HUES48 (cell line): Measurements from ENCODE around the gene RANBP17.
"Not testable (repeated sequence)": the region's sequence is repeated elsewhere in the genome, so short reads cannot be mapped to it uniquely, and the experiment has no call there.

Source experiments
- H3K27ac ChIP-seq: one replicate; pipeline ENCODE4 v1.7.0; 2013; ENCODE audit warnings: low read depth, low read length, inconsistent platforms
- H3K27me3 ChIP-seq: 2 replicates; pipeline ENCODE4 v1.6.1; 2013; ENCODE audit warnings: mild to moderate bottlenecking, low read length; ENCODE audit not compliant: control insufficient read depth, insufficient read depth
- H3K36me3 ChIP-seq: 2 replicates; pipeline ENCODE4 v1.6.1; 2013; ENCODE audit warnings: low read length; ENCODE audit not compliant: control insufficient read depth, insufficient read depth
- H3K4me1 ChIP-seq: 2 replicates; pipeline ENCODE4 v1.6.1; 2013; ENCODE audit warnings: mild to moderate bottlenecking, low read length; ENCODE audit not compliant: control insufficient read depth, insufficient read depth
- H3K4me3 ChIP-seq: 2 replicates; pipeline ENCODE4 v1.5.1; 2013; ENCODE audit warnings: mild to moderate bottlenecking, low read depth, low read length
- H3K9ac ChIP-seq: 2 replicates; pipeline ENCODE4 v1.6.1; 2013; ENCODE audit warnings: mild to moderate bottlenecking, low read depth, low read length, moderate library complexity
- H3K9me3 ChIP-seq: 2 replicates; pipeline ENCODE4 v1.6.1; 2013; ENCODE audit warnings: low read length; ENCODE audit not compliant: control insufficient read depth, insufficient read depth

Gene RANBP17

DNA sequence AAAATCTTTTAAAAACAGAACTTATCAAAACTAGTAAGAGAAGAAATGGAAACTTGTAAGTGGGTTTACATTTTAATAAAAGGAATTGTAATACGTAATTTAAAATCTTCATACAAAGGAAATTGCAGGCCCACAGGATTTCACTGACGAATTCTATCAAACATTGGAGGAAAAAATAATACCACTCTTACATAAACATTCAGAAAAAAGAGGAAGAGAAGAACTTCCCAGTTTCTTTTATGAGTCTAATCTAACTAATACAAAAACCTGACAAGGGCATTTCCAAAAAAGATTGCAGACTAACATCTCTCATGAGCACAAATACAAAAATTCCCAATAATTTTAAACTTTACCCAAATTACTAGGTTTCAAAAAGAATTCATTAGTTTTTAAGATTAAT is 149.0 kb downstream of the RANBP17 start:
- Histone ChIP-seq H3K4me1 (no peaks in the 10 kb centered on the region), H3K9ac (no peak overlapping the region), H3K36me3 (no peaks in the 10 kb centered on the region), H3K27me3 (no peaks in the 10 kb centered on the region), H3K4me3 (no peak overlapping the region), H3K27ac (no peak overlapping the region), H3K9me3 (no peaks in the 10 kb centered on the region)

DNA sequence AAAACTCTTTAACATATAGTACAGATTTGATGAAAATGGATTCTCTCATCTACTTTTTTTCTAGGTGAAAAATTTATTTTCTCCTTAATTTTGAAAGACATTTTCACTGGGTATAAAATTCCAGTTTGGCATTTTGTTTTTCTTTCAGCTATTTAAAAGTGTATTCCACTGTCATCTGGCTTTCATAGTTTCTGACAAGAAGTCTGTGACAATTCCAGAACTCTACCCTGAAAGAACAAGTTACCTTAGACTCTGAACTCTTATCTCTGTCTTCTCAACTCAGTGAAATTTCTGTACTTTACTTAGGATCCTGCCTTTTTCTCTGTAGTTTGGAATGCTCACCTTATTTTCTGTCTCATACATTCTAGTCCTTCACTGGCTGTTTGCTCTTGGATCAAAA is 161.7 kb downstream of the RANBP17 start:
- H3K27me3 ChIP-seq: no peaks in the 10 kb centered on the region
- H3K9me3 ChIP-seq: peaks cover 22% of the 10 kb centered on the region
- no peak overlapping the region for H3K9ac ChIP-seq
- H3K27ac ChIP-seq: no peak overlapping the region
- no peaks in the 10 kb centered on the region for H3K4me1 ChIP-seq
- no peaks in the 10 kb centered on the region for H3K36me3 ChIP-seq
- H3K4me3 ChIP-seq: no peak overlapping the region

DNA sequence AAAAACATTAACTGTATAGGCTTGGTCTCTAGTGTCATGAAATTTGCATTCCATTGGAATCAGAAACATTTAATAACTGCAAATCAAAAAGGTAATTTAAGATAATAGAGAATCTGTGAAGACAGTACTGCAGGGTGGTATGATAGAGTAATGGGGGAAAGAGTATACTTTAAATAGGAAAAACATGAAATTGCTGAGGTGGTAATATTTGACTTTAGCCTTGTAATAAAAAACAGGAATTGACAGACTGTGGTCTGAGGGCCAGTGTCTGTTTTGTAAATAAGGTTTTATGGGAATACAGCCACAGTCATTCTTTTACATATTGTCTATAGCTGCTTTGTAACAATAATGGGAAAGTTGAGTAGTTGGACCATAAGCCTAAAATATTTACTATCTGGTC is 162.3 kb downstream of the RANBP17 start:
- Histone ChIP-seq H3K4me3 (no peak overlapping the region), H3K9ac (no peak overlapping the region), H3K36me3 (no peaks in the 10 kb centered on the region), H3K4me1 (no peaks in the 10 kb centered on the region), H3K9me3 (peaks cover 21% of the 10 kb centered on the region), H3K27me3 (no peaks in the 10 kb centered on the region), H3K27ac (no peak overlapping the region)

DNA sequence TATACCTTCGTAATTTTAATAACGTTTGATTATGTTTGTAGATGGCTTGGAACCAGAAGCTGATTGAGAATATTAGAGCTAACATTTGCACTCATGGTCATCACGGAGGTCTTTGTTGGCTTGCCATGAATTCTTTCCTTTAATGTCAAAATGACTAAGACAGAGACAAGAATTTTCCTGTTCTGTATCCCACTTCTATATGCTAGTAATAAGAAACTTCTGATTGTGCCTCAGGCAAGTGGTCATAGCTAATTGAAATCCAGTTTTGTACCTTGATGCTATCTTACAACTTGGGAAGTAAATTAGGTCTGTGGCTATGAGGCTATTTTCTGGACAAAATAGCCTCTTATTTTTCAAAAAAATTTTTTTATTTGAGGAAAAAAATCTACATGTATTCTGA is 167.6 kb downstream of the RANBP17 start:
- H3K9ac ChIP-seq: no peak overlapping the region
- H3K9me3 ChIP-seq: no peaks in the 10 kb centered on the region
- no peak overlapping the region for H3K27ac ChIP-seq
- no peaks in the 10 kb centered on the region for H3K4me1 ChIP-seq
- H3K36me3 ChIP-seq: no peaks in the 10 kb centered on the region
- H3K27me3 ChIP-seq: no peaks in the 10 kb centered on the region
- no peak overlapping the region for H3K4me3 ChIP-seq

DNA sequence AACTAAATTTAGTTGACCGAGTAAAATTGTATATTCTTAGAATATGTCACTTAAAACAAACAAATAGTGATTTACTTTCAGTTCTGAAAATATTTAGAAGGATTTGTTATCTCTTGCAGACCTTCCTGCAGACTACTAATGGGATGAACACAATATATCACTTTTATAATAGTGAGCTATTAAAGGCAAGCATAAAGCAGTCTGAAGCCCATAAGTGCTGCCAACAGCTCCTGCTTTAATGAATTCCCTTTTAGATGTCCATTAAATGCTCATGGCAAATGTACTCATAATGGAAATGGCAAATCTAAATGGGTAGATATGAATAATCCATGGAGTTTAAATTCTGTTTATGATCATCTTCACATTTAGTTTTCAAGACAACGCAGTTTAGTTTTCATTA is 170.2 kb downstream of the RANBP17 start:
- no peaks in the 10 kb centered on the region for H3K9me3 ChIP-seq
- no peak overlapping the region for H3K9ac ChIP-seq
- H3K27ac ChIP-seq: no peak overlapping the region
- H3K4me3 ChIP-seq: no peak overlapping the region
- H3K36me3 ChIP-seq: no peaks in the 10 kb centered on the region
- no peaks in the 10 kb centered on the region for H3K27me3 ChIP-seq
- H3K4me1 ChIP-seq: no peaks in the 10 kb centered on the region

DNA sequence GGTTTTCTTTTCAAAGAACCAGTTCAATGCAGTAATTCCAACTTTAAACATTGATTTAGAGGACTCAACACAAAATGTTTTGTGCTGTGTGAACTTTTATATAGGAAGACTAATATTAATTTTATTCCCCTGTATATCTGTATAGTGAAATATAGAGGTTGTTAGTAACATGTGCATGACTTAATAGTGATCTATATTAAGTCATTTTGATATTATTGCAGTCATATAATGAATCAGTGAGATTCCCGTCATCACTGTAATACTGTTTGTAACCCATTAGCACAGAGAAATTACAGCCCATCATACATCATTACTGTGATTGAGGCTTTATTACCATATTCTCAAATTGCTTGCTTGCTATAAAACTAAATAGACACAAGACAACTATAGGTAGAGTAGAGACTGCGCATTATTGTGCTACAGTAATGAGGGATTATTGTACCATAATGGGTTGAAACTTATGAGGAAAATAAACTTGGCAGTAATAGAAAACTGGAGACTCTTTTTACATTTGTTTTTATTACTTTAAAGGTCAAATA is 170.7 kb downstream of the RANBP17 start:
- Histone ChIP-seq H3K4me3 (no peak overlapping the region), H3K4me1 (no peaks in the 10 kb centered on the region), H3K36me3 (no peaks in the 10 kb centered on the region), H3K27ac (no peak overlapping the region), H3K9me3 (no peaks in the 10 kb centered on the region), H3K9ac (no peak overlapping the region), H3K27me3 (no peaks in the 10 kb centered on the region)

DNA sequence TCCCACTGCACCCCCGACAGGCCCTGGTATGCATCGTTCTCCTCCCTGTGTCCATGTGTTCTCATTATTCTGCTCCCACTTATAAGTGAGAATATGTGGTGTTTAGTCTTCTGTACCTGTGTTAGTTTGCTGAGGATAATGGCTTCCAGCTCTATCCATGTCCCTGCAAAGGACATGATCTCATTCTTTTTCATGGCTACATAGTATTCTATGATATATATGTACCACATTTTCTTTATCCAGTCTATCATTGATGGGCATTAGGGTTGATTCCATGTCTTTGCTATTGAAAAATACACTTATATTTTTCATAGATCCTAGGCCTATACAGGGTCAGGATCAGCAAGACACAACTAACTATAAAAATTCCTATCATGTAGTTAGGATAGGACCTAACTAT is 180.1 kb downstream of the RANBP17 start:
- peaks cover 11% of the 10 kb centered on the region for H3K4me1 ChIP-seq
- H3K4me3 ChIP-seq, H3K9ac ChIP-seq, H3K27ac ChIP-seq, H3K36me3 ChIP-seq, H3K27me3 ChIP-seq, H3K9me3 ChIP-seq: not testable (repeated sequence)

DNA sequence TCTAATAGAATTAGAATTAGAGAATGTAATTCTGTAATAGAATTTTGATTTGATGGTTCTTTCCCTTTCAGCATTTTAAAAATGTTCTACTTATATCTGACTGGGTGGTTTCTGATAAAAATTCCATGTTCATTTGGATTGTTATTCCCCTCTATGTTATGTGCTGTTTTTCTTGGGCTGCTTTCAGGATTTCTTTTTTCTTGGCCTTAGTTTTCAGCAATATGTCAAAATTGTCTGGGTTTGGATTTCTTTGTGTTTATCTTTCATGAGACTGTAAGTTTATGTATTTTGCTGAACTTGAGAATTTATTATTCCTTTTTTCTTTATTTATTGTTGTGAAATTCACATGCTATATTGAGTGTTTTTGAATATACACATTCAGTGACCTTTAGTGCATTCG is 189.1 kb downstream of the RANBP17 start:
- Histone ChIP-seq H3K4me3 (no peak overlapping the region), H3K9ac (no peak overlapping the region)

DNA sequence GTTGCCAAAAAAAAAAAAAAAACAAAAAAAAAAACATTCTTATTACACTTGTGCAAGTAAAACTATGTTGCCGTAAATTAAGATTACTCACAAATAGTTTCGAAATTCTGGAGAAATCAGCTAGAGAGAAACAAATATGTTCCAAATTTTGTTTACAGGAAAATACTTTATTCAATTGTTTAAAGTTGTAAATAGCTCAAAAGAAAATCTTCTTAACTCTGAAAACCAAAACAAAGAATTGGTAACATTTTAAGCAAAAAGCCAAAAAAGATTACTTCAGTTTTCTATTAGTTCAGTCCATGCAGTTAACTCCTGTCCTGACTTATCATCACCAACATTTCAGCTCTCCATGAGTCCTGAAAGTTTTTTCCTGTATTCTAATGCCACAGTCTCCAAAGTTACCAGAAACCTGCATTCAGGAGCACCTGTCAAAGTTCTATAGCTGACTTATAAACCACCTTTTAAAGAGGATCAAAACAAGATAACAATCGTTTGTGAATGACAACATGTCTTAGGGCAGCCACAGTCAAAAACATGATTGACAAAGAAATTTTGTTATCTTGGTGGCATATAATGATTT is 194.1 kb downstream of the RANBP17 start:
- H3K9me3 ChIP-seq: peaks cover 41% of the 10 kb centered on the region
- H3K36me3 ChIP-seq: 0 out of 2 replicates have a peak, but pooled peaks cover 4% of the 10 kb centered on the region
- H3K4me3 ChIP-seq: no peak overlapping the region
- no peak overlapping the region for H3K9ac ChIP-seq
- no peaks in the 10 kb centered on the region for H3K4me1 ChIP-seq
- H3K27me3 ChIP-seq: no peaks in the 10 kb centered on the region
- H3K27ac ChIP-seq: no peak overlapping the region

More for the DNA sequence above, 189.1 kb downstream of the RANBP17 start:
- H3K36me3 ChIP-seq: no peaks in the 10 kb centered on the region
- no peaks in the 10 kb centered on the region for H3K4me1 ChIP-seq
- H3K9me3 ChIP-seq: peaks cover 22% of the 10 kb centered on the region
- H3K27me3 ChIP-seq: no peaks in the 10 kb centered on the region
- no peak overlapping the region for H3K27ac ChIP-seq

DNA sequence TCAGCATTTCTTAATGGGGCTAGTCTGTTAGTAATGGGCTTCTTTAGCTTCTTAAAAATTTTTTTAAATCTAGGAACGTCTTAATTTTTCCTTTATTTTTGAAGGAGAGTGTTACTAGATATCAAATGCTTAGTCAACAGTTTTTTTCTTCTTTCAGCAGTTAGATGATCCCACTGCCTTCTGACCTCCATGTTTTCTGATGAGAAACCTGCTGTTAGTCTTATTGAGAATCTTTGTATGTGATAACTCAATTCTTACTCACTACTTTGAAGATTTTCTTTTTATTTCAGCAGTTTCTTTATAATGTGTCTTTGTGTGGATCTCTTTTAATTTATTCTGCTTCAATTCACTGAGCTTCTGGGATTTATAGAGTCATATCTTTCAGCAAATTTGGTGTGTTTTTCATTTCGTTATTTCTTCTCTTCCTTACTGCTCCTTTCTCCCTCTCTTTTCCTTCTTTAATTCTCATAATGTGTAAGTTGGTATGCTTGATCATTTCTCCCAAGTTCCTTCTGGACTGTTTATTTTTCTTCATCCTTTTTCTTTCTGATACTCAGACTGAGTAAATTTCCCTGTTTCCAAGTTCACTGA is 205.8 kb downstream of the RANBP17 start:
- Histone ChIP-seq H3K27ac (no peak overlapping the region), H3K9me3 (peaks cover 50% of the 10 kb centered on the region), H3K4me3 (no peak overlapping the region), H3K36me3 (no peaks in the 10 kb centered on the region), H3K9ac (no peak overlapping the region), H3K27me3 (no peaks in the 10 kb centered on the region), H3K4me1 (no peaks in the 10 kb centered on the region)

DNA sequence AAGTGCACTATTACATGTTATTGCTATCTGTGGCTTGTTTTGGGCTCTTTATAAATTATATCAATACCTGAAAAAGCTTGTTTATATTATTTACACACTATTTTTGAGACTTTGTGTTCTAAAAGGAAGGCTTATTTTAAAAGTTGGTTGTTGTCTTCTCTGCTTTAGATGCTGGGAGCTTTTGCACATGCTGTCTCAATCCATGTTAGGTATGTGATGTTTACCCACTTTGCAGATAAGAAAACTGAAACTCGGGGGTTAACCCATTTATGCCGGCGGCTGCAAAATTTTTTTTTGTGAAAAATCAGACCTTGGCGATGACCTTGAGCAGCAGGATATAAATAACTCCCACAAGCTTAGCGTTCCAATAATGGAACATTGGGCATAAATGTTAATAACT is 212.9 kb downstream of the RANBP17 start:
- H3K4me3 ChIP-seq: no peak overlapping the region
- H3K4me1 ChIP-seq: no peaks in the 10 kb centered on the region
- H3K27ac ChIP-seq: no peak overlapping the region
- H3K9ac ChIP-seq: no peak overlapping the region
- no peaks in the 10 kb centered on the region; the same call in 1 of the 2 replicates for H3K36me3 ChIP-seq
- H3K27me3 ChIP-seq: no peaks in the 10 kb centered on the region
- H3K9me3 ChIP-seq: no peaks in the 10 kb centered on the region
